A673 (cell line): Measurements from ENCODE around the gene SPIRE1. TPM values are rescaled to one million over a fixed set of nuclear protein-coding genes. Genes with fewer than 3 reads are reported as not detected.

Source experiments
- BruUV-seq: library from RNA; stranded (reverse); fragments of 400-500 nt; replicated peaks from 2 replicates; lab custom pipeline; 2021; lab: Mats Ljungman, UMichigan
- CTCF ChIA-PET: fragments of 300-600 bp; sonication (Branson Sonifier 250); formaldehyde crosslinking; loops from one replicate; lab custom pipeline; 2022; ENCODE audit warnings: antibody characterized with exemption; lab: Charles Lee
- POLR2A ChIA-PET: fragments of 300-600 bp; sonication (Branson Sonifier 250); formaldehyde crosslinking; loops from one replicate; lab custom pipeline; 2022; ENCODE audit warnings: antibody characterized with exemption; ENCODE audit not compliant: low non-redundant PET; lab: Charles Lee
- DNase-seq: peaks from one replicate; pipeline ENCODE4 v3.0.0-alpha.2; 2015; ENCODE audit warnings: low spot score
- H3K27ac ChIP-seq: fragments of 200-600 bp; sonication (generic); 2 replicates; pipeline ENCODE4 v1.5.1; 2016; ENCODE audit warnings: mixed run types, low read depth, mild to moderate bottlenecking, mixed read lengths, antibody characterized with exemption, low read length; ENCODE audit not compliant: poor library complexity, severe bottlenecking
- H3K27me3 ChIP-seq: fragments of 200-600 bp; sonication (generic); replicated peaks from 2 replicates; pipeline ENCODE4 v1.6.1; 2017; ENCODE audit warnings: mixed run types, low read depth, mild to moderate bottlenecking, mixed read lengths, antibody characterized with exemption, low read length; ENCODE audit not compliant: insufficient read depth, poor library complexity
- H3K36me3 ChIP-seq: fragments of 200-600 bp; sonication (generic); 2 replicates; pipeline ENCODE4 v1.6.1; 2016; ENCODE audit warnings: mixed run types, mild to moderate bottlenecking, mixed read lengths, antibody characterized with exemption, low read length; ENCODE audit not compliant: insufficient read depth, poor library complexity, severe bottlenecking
- H3K4me1 ChIP-seq: fragments of 200-600 bp; sonication (generic); 2 replicates; pipeline ENCODE4 v1.6.1; 2017; ENCODE audit warnings: mixed run types, mild to moderate bottlenecking, mixed read lengths, antibody characterized with exemption, low read length; ENCODE audit not compliant: insufficient read depth, poor library complexity, severe bottlenecking
- H3K4me3 ChIP-seq: fragments of 200-600 bp; sonication (generic); 2 replicates; pipeline ENCODE4 v1.5.1; 2016; ENCODE audit warnings: low read depth, mixed run types, mild to moderate bottlenecking, mixed read lengths, low read length; ENCODE audit not compliant: poor library complexity, severe bottlenecking
- H3K9me3 ChIP-seq: fragments of 200-600 bp; sonication (generic); 2 replicates; pipeline ENCODE4 v1.6.1; 2016; ENCODE audit warnings: mixed run types, low read depth, mild to moderate bottlenecking, mixed read lengths, antibody characterized with exemption, low read length; ENCODE audit not compliant: poor library complexity, severe bottlenecking
- EZH2 ChIP-seq: fragments of 200-600 bp; sonication (generic); IDR thresholded peaks from 2 replicates; pipeline ENCODE4 v1.6.1; 2017; ENCODE audit warnings: borderline replicate concordance, low read depth, mild to moderate bottlenecking, mixed read lengths, antibody characterized with exemption, low read length; ENCODE audit not compliant: poor library complexity, severe bottlenecking
- intact Hi-C: fragments of 100-400 bp; cut with micrococcal nuclease; formaldehyde crosslinking; loops from one replicate; pipeline ENCODE4 v1.10.0; 2022; ENCODE audit not compliant: unreplicated experiment
- total RNA-seq: library from RNA; stranded (reverse); gene quantifications from 2 replicates; pipeline ENCODE4 v1.2.3, GENCODE V29; 2021
- TF ChIP-seq, protein P1 (sequence below): fragments of 300-800, 200-600 bp; sonication (generic); conservative IDR thresholded peaks from 2 replicates; pipeline ENCODE4 v1.5.1; 2017; ENCODE audit warnings: low read depth, mild to moderate bottlenecking, antibody characterized with exemption, low read length, moderate library complexity, mixed read lengths

Gene SPIRE1
- total RNA-seq, 1 experiment from 2014 or later, result 18.1 TPM

DNA sequence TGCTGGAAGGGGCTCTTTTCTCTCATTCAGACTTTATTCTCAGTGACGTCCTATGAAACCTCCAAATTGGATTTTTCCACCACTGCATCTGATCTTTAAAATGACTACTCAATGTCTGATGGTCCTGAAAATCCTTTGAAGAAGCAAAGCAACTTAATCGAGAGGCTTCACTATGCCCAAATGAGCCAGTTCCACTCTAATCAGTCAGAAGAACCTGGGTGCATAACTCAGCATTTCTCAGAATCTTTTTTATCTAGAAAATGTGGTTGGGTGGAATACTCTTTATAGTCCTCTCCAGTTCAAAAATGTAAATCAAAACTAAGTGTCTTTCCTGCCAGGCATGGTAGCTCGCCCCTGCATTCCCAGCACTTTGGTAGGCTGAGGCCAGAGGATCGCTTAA, 189.5 kb downstream of the SPIRE1 start:
- no peak overlapping the region for H3K4me3 ChIP-seq
- CTCF ChIA-PET, result no interaction called here
- no peak for DNase-seq
- no peaks in the 10 kb centered on the region for H3K27me3 ChIP-seq
- no TSS peak for BruUV-seq
- no peaks in the 10 kb centered on the region for H3K36me3 ChIP-seq
- intact Hi-C loops, result no loop called here
- H3K27ac ChIP-seq, result no peak overlapping the region
- POLR2A ChIA-PET, result no interaction called here
- TF ChIP-seq, protein P1, sequence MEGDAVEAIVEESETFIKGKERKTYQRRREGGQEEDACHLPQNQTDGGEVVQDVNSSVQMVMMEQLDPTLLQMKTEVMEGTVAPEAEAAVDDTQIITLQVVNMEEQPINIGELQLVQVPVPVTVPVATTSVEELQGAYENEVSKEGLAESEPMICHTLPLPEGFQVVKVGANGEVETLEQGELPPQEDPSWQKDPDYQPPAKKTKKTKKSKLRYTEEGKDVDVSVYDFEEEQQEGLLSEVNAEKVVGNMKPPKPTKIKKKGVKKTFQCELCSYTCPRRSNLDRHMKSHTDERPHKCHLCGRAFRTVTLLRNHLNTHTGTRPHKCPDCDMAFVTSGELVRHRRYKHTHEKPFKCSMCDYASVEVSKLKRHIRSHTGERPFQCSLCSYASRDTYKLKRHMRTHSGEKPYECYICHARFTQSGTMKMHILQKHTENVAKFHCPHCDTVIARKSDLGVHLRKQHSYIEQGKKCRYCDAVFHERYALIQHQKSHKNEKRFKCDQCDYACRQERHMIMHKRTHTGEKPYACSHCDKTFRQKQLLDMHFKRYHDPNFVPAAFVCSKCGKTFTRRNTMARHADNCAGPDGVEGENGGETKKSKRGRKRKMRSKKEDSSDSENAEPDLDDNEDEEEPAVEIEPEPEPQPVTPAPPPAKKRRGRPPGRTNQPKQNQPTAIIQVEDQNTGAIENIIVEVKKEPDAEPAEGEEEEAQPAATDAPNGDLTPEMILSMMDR, result no peak
- no peak for TF ChIP-seq EZH2
- H3K9me3 ChIP-seq, result no peaks in the 10 kb centered on the region
- H3K4me1 ChIP-seq, result no peaks in the 10 kb centered on the region

DNA sequence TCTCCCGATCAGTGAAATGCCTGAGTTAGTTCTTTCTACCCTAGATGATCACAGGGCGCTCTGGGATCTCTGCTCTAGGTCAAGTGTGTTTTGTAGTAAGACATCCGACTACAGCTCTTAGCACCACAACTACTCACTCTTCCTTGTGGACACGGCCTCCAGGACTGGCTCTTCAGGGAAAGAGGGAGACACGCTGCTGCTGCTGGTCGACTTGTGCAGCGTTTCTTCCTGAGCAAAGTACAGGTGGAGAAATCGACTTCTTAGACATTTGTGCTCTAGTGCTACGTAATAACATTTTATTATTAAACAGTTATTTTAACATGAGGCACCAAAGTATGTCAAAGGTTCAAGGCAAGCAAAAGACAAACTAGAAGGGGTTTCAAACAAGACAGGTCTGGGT, 193.2 kb downstream of the SPIRE1 start:
- intact Hi-C loops, result no loop called here
- DNase-seq, result no peak
- ChIA-PET POLR2A (no interaction called here), CTCF (no interaction called here)
- H3K27me3 ChIP-seq, result no peaks in the 10 kb centered on the region
- H3K27ac ChIP-seq, result no peak overlapping the region
- no peaks in the 10 kb centered on the region for H3K9me3 ChIP-seq
- no peak overlapping the region for H3K4me3 ChIP-seq
- BruUV-seq, result no TSS peak
- H3K36me3 ChIP-seq, result no peaks in the 10 kb centered on the region
- no peaks in the 10 kb centered on the region for H3K4me1 ChIP-seq
- TF ChIP-seq, protein P1, result no peak
- TF ChIP-seq EZH2, result no peak

DNA sequence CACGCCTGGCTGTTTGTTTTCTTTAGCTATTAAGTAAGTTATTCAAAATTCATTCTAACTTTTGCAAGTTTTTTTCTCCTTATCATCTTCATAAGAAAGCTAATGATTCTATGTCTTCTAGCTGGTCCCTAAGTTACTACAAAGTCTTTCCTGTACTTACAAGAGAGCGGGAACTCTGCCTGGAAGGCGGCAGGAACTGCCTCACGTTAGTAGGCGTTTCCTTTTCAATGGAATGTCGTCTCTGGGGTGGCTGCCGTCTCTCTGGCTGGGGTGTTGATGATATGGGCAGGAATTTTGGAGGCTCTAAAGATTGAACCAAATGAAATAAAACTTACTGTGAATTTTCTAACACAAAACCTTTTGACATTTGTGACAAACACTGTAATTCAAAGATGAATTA, 194.7 kb downstream of the SPIRE1 start:
- H3K4me3 ChIP-seq, result no peak overlapping the region
- no peak for TF ChIP-seq EZH2
- TF ChIP-seq, protein P1, result no peak
- ChIA-PET CTCF (no interaction called here), POLR2A (no interaction called here)
- H3K9me3 ChIP-seq, result no peaks in the 10 kb centered on the region
- intact Hi-C loops, result no loop called here
- H3K27ac ChIP-seq, result no peak overlapping the region
- H3K4me1 ChIP-seq, result no peaks in the 10 kb centered on the region
- BruUV-seq, result no TSS peak
- no peaks in the 10 kb centered on the region for H3K27me3 ChIP-seq
- no peak for DNase-seq
- H3K36me3 ChIP-seq, result no peaks in the 10 kb centered on the region
